OCI-M1 (cell line): ENCODE results near the gene SSX4.
A peak's percentile ranks its signal among the peaks of the same experiment; 100 is the strongest.
"Not testable (repeated sequence)": the region's sequence is repeated elsewhere in the genome, so short reads cannot be mapped to it uniquely, and the experiment has no call there.

Experiments
- DNase-seq: peaks from one replicate; lab custom pipeline; 2025; lab: John Stamatoyannopoulos, UW

The SSX4 gene

GRCh38 chrX:48383239-48383638, at the start of gene SSX4:
TSS of gene SSX4 (plus strand) at chrX:48383539. CDS start at chrX:48384054, 515 bp downstream.
- not testable (repeated sequence) for DNase-seq

GRCh38 chrX:48346059-48346458, 37.3 kb upstream of the SSX4 start:
- DNase-seq, result not testable (repeated sequence)

- not testable (repeated sequence) for DNase-seq
These were observed 26.8 kb upstream of the SSX4 start, which contains the start of gene SSX3 for GRCh38 chrX:48356315-48357094. TSS of gene SSX3 (minus strand) at chrX:48356703. CDS start at chrX:48355249, 1,454 bp downstream.

- no peak for DNase-seq
These were observed 25.7 kb upstream of the SSX4 start for GRCh38 chrX:48357681-48358080.

- not testable (repeated sequence) for DNase-seq
These were observed 24.1 kb upstream of the SSX4 start for GRCh38 chrX:48359281-48359680.

GRCh38 chrX:48367717-48368408, 15.5 kb upstream of the SSX4 start:
- DNase-seq, result not testable (repeated sequence)

- not testable (repeated sequence) for DNase-seq
These were observed 12.9 kb upstream of the SSX4 start for GRCh38 chrX:48370408-48370807.

GRCh38 chrX:48396931-48397330, 13.6 kb downstream of the SSX4 start:
- not testable (repeated sequence) for DNase-seq

- DNase-seq, result not testable (repeated sequence)
These were observed 14.5 kb downstream of the SSX4 start for GRCh38 chrX:48397825-48398224.

GRCh38 chrX:48411860-48412259, 28.5 kb downstream of the SSX4 start, which contains the start of gene SSX4B:
TSS of gene SSX4B (minus strand) at chrX:48411960. CDS start at chrX:48411372, 588 bp downstream.
- DNase-seq, result not testable (repeated sequence)

GRCh38 chrX:48427027-48427716, 43.8 kb downstream of the SSX4 start:
- not testable (repeated sequence) for DNase-seq

GRCh38 chrX:48429606-48430005, 46.3 kb downstream of the SSX4 start:
- DNase-seq, result peak; percentile 16

- DNase-seq, result not testable (repeated sequence)
These were observed 46.8 kb downstream of the SSX4 start for GRCh38 chrX:48430166-48430565.

- not testable (repeated sequence) for DNase-seq
These were observed 50.4 kb downstream of the SSX4 start for GRCh38 chrX:48433713-48434112.
